B cell (primary cell): ENCODE data around the gene BTRC. TPM values are rescaled to one million over a fixed set of nuclear protein-coding genes. Genes with fewer than 3 reads are reported as not detected.
"Not testable (repeated sequence)": the region's sequence is repeated elsewhere in the genome, so short reads cannot be mapped to it uniquely, and the experiment has no call there.

Source experiments
- ATAC-seq: fragments of 200-7000 bp; cut with Tn5 transposase; one replicate; pipeline ENCODE4 v1.10.0; 2021; ENCODE audit warnings: low read depth, mild to moderate bottlenecking, moderate number of reproducible peaks, moderate library complexity
- CTCF ChIA-PET: fragments of 350-600 bp; sonication (Branson Sonifier 250); formaldehyde crosslinking; loops from one replicate; lab custom pipeline; 2021; ENCODE audit warnings: antibody characterized with exemption, inconsistent platforms; lab: Charles Lee
- POLR2A ChIA-PET: fragments of 350-600 bp; sonication (Branson Sonifier 250); formaldehyde crosslinking; loops from one replicate; lab custom pipeline; 2021; ENCODE audit warnings: antibody characterized with exemption; lab: Charles Lee
- DNase-seq: peaks from one replicate; pipeline ENCODE4 v3.0.0; 2013
- H2AFZ ChIP-seq: 2 replicates; pipeline ENCODE4 v1.6.1; 2012; ENCODE audit warnings: mild to moderate bottlenecking, low read depth, low read length; ENCODE audit not compliant: insufficient read depth, poor library complexity, severe bottlenecking
- H3K27ac ChIP-seq, 2 donors: 1 replicate in 1 of 2; 2 replicates in 1 of 2; pipeline ENCODE4 v1.5.1; 2012 to 2013; ENCODE audit warnings: low read length in 2 of 2, mild to moderate bottlenecking in 2 of 2, moderate library complexity in 1 of 2
- H3K27me3 ChIP-seq, 4 experiments: fragments of 200-600 bp in 1 of 4; sonication (generic) in 1 of 4; replicated peaks in 1 of 4; 1 replicate in 2 of 4; 2 replicates in 2 of 4; pipeline versions ENCODE4 v1.6.1 to v1.7.0; 2013 to 2016; ENCODE audit warnings: low read length in 3 of 4, mild to moderate bottlenecking in 2 of 4, mixed read lengths in 1 of 4, moderate library complexity in 1 of 4; ENCODE audit not compliant: insufficient read depth in 4 of 4, control insufficient read depth in 3 of 4; ENCODE audit errors: control extremely low read depth in 1 of 4
- H3K36me3 ChIP-seq, 2 experiments: replicated peaks in 1 of 2; 1 replicate in 1 of 2; 2 replicates in 1 of 2; pipeline versions ENCODE4 v1.6.1 to v1.7.1; 2013; ENCODE audit warnings: low read length in 1 of 2; ENCODE audit not compliant: insufficient read depth in 2 of 2, control insufficient read depth in 1 of 2; ENCODE audit errors: control extremely low read depth in 1 of 2, extremely low read depth in 1 of 2
- H3K4me1 ChIP-seq, 2 donors: fragments of 200-600 bp in 1 of 2; sonication (generic) in 1 of 2; 1 replicate in 1 of 2; 2 replicates in 1 of 2; pipeline versions ENCODE4 v1.5.1 to v1.6.1; 2013 to 2017; ENCODE audit warnings: low read length in 2 of 2; ENCODE audit not compliant: control insufficient read depth in 2 of 2, insufficient read depth in 2 of 2
- H3K4me2 ChIP-seq: replicated peaks from 2 replicates; pipeline ENCODE3; 2012; ENCODE audit warnings: mild to moderate bottlenecking, low read depth, low read length; ENCODE audit not compliant: poor library complexity, severe bottlenecking
- H3K4me3 ChIP-seq, 5 experiments: fragments of 200-600 bp in 1 of 5; sonication (generic) in 1 of 5; 1 replicate in 3 of 5; 2 replicates in 2 of 5; pipeline versions ENCODE4 v1.5.1 to v1.7.0; 2011 to 2016; ENCODE audit warnings: low read length in 4 of 5, mild to moderate bottlenecking in 4 of 5, low read depth in 2 of 5, control low read depth in 1 of 5, moderate library complexity in 1 of 5; ENCODE audit not compliant: insufficient read depth in 1 of 5; ENCODE audit errors: control extremely low read depth in 1 of 5, extremely low read depth in 1 of 5
- H3K79me2 ChIP-seq: fragments of 200-600 bp; sonication (generic); one replicate; pipeline ENCODE4 v1.6.0; 2016; ENCODE audit warnings: low read length; ENCODE audit not compliant: control insufficient read depth, insufficient read depth
- H3K9ac ChIP-seq: fragments of 200-600 bp; sonication (generic); 2 replicates; pipeline ENCODE4 v1.6.1; 2017; ENCODE audit warnings: mild to moderate bottlenecking, low read length, moderate library complexity
- H3K9me3 ChIP-seq, 3 donors: one replicate each; pipeline versions ENCODE4 v1.6.1 to v1.7.1; 2013; ENCODE audit warnings: low read length in 2 of 3; ENCODE audit not compliant: control insufficient read depth in 2 of 3, insufficient read depth in 1 of 3; ENCODE audit errors: control extremely low read depth in 1 of 3
- H4K20me1 ChIP-seq: 2 replicates; pipeline ENCODE4 v1.6.0; 2012; ENCODE audit warnings: mild to moderate bottlenecking, low read length; ENCODE audit not compliant: insufficient read depth, control insufficient read depth, poor library complexity, severe bottlenecking
- H3K27ac Mint-ChIP-seq: one replicate; pipeline ENCODE4 v1.8.0; 2021; ENCODE audit warnings: mixed read lengths
- H3K27me3 Mint-ChIP-seq: one replicate; pipeline ENCODE4 v1.8.0; 2021; ENCODE audit warnings: mixed read lengths
- H3K4me1 Mint-ChIP-seq: one replicate; pipeline ENCODE4 v1.8.0; 2021; ENCODE audit warnings: mixed read lengths
- H3K4me3 Mint-ChIP-seq: one replicate; pipeline ENCODE4 v1.8.0; 2021; ENCODE audit warnings: mixed read lengths
- H3K9me3 Mint-ChIP-seq: one replicate; pipeline ENCODE4 v1.8.0; 2022; ENCODE audit warnings: mixed read lengths; ENCODE audit not compliant: insufficient read depth
- EZH2 ChIP-seq: IDR thresholded peaks from 2 replicates; pipeline ENCODE4 v1.6.1; 2012; ENCODE audit warnings: borderline replicate concordance, low read depth, mild to moderate bottlenecking, moderate library complexity, low read length; ENCODE audit not compliant: insufficient read depth, poor library complexity, severe bottlenecking
- WGBS: methylation state at CpG from one replicate; pipeline ENCODE4 v1.1.5; 2013; ENCODE audit warnings: missing lambda C conversion rate; ENCODE audit not compliant: insufficient coverage; 5-methylcytosine and 5-hydroxymethylcytosine counted together
- intact Hi-C: fragments of 100-400 bp; cut with micrococcal nuclease; formaldehyde crosslinking; loops from one replicate; pipeline ENCODE4 v1.10.0; 2022
- polyA plus RNA-seq: library from polyadenylated mRNA; depleted of rRNA; stranded (reverse); fragments of >200 nt; gene quantifications from 2 replicates; pipeline ENCODE4 v1.2.3, GENCODE V29; 2012
- total RNA-seq, 2 donors: library from RNA; stranded (reverse); fragments of 120-200 nt in 1 of 2; gene quantifications; 1 replicate in 1 of 2; 2 replicates in 1 of 2; pipeline versions ENCODE4 v1.2.3 to v1.2.4, GENCODE V29; 2013 to 2022
- TF ChIP-seq, protein P1 (sequence below): fragments of 200-600 bp; IDR thresholded peaks from one replicate; pipeline ENCODE4 v1.8.0; 2022; ENCODE audit warnings: antibody characterized with exemption, mild to moderate bottlenecking

Gene BTRC
- total and polyA plus RNA-seq, 2 donors (not counting 1 experiment from before 2014, with no cell fraction given), result 4.3 to 21.9 TPM

DNA sequence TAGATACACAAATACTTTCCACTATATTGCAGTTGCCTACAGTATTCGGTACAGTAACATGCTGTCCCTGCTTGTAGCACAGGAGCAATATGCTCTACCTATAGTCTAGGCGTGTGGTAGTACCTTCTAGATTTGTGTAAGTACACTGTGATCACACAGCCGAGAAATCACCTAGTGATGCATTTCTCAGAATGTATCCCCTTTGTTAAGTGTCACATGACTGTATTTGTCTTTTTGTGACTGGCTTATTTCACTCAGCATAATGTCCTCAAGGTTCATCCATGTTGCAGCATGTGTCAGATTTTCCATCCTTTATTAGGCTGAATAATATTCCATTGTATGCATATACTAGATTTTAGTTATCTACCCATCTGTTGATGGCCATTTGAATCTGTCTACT lies 61.9 kb downstream of the BTRC start:
- CTCF ChIA-PET, result no interaction called here
- Histone ChIP-seq H3K9ac (no peak overlapping the region), H3K9me3 (peaks cover 2 to 10% (median 3%) of the 10 kb centered on the region in 3 donors), H3K4me2 (no peak overlapping the region), H3K79me2 (peaks cover 62% of the 10 kb centered on the region), H3K27ac (no peak overlapping the region), H3K36me3 (no peaks in the 10 kb centered on the region), H4K20me1 (peaks cover 9% of the 10 kb centered on the region), H3K4me3 (no peak overlapping the region), H3K4me1 (peaks cover 4 to 7% of the 10 kb centered on the region in 2 donors), H3K27me3 (no peaks in the 10 kb centered on the region), H2AFZ (no peak overlapping the region)
- ATAC-seq (no peak), DNase-seq (no peak)
- 100% methylated on average over 1 of the region's 3 CpGs for WGBS
- Mint-ChIP-seq H3K4me1 (peaks cover 28% of the 10 kb centered on the region), H3K27ac (no peak overlapping the region), H3K4me3 (no peak overlapping the region), H3K27me3 (no peaks in the 10 kb centered on the region), H3K9me3 (peaks cover 6% of the 10 kb centered on the region)
- POLR2A ChIA-PET, result no interaction called here
- TF ChIP-seq EZH2, result no peak
- TF ChIP-seq, protein P1, sequence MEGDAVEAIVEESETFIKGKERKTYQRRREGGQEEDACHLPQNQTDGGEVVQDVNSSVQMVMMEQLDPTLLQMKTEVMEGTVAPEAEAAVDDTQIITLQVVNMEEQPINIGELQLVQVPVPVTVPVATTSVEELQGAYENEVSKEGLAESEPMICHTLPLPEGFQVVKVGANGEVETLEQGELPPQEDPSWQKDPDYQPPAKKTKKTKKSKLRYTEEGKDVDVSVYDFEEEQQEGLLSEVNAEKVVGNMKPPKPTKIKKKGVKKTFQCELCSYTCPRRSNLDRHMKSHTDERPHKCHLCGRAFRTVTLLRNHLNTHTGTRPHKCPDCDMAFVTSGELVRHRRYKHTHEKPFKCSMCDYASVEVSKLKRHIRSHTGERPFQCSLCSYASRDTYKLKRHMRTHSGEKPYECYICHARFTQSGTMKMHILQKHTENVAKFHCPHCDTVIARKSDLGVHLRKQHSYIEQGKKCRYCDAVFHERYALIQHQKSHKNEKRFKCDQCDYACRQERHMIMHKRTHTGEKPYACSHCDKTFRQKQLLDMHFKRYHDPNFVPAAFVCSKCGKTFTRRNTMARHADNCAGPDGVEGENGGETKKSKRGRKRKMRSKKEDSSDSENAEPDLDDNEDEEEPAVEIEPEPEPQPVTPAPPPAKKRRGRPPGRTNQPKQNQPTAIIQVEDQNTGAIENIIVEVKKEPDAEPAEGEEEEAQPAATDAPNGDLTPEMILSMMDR, result no peak
- intact Hi-C loops, result no loop called here

DNA sequence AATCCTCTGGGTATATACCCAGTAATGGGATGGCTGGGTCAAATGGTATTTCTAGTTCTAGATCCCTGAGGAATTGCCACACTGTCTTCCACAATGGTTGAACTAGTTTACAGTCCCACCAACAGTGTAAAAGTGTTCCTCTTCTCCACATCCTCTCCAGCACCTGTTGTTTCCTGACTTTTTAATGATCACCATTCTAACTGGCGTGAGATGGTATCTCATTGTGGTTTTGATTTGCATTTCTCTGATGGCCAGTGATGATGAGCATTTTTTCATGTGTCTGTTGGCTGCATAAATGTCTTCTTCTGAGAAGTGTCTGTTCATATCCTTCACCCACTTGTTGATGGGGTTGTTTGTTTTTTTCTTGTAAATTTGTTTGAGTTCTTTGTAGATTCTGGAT lies 68.0 kb downstream of the BTRC start:
- POLR2A ChIA-PET, ATAC-seq, H3K4me3 Mint-ChIP-seq: not testable (repeated sequence)

More for the DNA sequence above, 68.0 kb downstream of the BTRC start:
- H3K9ac ChIP-seq, H3K9me3 ChIP-seq, H3K36me3 ChIP-seq, H3K27ac Mint-ChIP-seq, H3K27ac ChIP-seq, H3K4me1 ChIP-seq, H3K9me3 Mint-ChIP-seq, CTCF ChIA-PET, H3K4me3 ChIP-seq, H3K27me3 ChIP-seq, H2AFZ ChIP-seq, H3K4me2 ChIP-seq, intact Hi-C loops, H3K27me3 Mint-ChIP-seq, DNase-seq, H3K4me1 Mint-ChIP-seq: not testable (repeated sequence)
- WGBS, result no CpG with 5 or more reads among the region's 1 CpG
- Histone ChIP-seq H3K79me2 (peaks cover 52% of the 10 kb centered on the region), H4K20me1 (peaks cover 12% of the 10 kb centered on the region)
